HUDEP-2 (cell line): Measurements from ENCODE around the gene GRIA3.
"Not testable (repeated sequence)": the region's sequence is repeated elsewhere in the genome, so short reads cannot be mapped to it uniquely, and the experiment has no call there.

Source experiments
- DNase-seq, 76 experiments: peaks; one replicate each; lab custom pipeline; 2025; ENCODE audit not compliant: unreplicated experiment in 76 of 76; lab: John Stamatoyannopoulos, UW

The GRIA3 gene

DNA sequence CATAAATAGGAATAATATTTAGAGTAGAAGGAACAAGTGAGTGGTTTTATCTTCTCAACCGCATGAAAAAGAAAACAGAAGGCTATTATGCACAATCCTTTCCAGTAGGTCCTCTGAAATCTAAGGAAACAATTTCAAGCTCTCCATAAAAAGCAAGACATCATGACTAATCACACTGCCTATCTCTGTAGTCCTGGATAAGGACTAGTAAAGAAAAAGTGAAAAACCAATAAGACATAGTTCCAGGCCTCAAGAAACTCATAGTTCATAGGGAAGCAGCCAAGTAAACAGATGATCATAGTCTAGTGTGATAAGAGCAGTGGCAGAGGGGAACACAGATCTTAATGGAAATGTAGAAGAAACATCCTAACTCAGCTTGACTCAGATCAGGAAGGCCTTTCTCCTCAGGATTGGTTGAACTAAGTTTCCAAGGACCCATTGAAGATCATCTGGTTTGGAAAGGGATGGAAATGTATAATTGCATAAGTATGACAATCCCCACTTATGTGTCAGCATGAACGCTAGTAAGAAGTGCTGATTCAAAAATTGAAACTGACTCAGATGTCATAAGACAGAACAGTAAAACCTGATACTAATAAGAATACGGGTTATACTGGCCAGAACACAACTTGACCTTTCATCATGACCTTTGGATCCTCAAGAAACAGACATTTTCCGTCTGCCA, 155.3 kb downstream of the GRIA3 start:
- DNase-seq: no peak

DNA sequence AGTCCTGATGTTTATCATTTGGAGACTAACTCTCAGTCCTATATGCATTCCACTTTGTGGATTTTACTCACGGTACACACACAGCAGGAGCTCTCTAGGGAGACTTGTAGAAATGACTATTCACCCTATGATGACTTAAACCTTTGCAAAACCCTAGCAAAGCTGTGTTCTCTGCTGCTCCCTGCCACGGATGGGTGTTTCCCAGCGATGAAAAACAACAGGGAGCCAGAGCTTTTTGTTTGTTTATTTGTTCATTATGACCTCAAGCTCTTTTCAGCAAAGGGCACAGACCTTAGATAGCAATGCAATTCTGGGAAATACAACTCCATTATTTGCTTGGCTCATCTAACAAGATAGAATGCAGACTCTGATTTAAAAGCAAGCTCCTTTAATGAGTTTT, 156.6 kb downstream of the GRIA3 start:
- DNase-seq: no peak

DNA sequence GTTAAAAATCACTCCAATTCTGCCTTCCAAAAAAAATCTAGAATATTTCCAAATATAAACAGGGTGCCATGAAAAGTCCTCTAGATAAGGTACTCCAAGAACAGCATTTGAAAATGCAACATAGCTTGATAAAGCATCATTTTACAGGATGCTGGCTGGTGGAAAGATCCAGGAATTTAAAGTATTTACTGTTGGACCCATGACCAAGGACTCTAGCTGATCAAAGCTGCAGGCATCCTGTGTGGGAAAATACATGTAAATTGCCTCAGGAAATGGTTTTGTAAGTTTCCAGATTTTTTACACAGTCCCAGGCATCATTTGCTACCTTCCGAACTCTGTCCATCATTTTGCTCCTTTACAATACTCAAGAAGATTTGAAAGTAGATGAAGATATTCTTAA, 164.4 kb downstream of the GRIA3 start:
- no peak for DNase-seq

DNA sequence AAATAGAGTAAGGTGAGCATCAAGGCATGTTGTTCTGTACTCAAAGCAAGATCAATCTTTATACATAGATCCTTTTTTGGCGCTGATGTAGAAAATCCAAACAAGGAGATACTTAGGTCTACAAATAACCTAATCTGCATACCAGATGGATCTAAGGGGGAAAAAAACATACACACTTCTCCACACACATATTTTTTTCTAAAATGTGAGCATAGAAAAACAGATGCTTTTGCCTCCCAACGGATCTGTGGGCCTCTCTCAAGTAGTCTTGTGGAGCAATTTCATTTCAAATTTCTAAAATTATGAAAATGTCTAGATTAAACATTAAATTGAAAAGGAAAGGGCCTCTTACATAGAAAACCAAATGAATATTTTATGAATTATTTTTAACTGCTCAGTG, 166.1 kb downstream of the GRIA3 start:
- DNase-seq: no peak

DNA sequence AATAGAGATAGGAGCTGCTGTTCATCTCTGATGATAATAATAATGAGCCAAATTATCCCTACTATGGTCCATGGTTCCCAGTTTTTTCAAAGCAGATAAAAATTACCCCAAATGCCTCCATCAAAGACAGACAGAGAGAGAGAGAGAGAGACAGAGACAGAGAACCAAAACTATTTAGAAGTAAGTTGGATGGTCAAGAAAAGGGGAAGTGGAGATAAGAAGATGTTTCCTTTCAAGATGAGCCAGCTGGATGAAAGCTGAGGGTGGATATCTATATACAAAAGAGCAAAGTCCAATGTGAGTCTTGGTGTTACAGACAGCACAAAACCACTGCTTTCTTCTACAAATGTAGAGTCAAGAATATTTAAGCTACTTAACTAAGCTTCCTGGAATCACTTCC, 173.9 kb downstream of the GRIA3 start:
- DNase-seq: no peak

DNA sequence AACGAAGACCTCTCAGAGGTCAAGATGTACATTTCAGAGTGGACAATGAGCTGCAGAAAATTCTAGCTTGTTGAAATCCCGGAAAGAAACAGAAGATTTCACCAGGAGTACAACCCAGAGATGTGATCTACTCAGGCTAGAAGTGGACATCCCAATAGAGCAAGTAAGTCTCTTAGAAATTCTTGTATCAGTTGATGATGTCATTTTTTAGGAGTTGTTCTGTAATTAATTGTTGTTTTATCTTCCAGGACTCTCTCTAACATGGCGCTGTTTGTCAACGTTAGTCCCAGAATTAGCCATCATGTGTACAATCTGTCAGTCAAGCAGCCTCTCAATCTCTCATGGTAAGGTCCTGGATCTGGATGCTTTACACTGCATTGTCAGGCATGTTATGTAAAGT, 174.4 kb downstream of the GRIA3 start:
- DNase-seq: no peak

DNA sequence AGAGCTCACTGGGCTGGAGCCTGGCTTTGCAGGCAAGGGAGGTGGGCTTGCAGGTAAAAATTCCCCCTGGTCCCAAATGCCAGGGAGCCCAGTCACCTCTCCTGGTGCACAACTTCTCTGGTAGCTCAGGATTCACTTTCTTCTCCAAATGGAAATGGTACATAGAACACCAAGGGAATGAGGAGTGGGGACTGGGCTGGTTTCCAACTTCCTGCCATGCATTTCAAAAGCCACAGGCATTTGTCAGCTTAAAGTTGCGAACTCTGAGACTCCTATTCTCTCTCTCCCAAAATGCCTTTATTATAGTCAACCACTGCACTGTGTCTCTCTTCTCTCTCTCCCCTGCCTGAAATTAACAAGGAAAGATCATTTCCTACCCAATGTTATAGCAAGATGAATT, 177.3 kb downstream of the GRIA3 start:
- no peak for DNase-seq

DNA sequence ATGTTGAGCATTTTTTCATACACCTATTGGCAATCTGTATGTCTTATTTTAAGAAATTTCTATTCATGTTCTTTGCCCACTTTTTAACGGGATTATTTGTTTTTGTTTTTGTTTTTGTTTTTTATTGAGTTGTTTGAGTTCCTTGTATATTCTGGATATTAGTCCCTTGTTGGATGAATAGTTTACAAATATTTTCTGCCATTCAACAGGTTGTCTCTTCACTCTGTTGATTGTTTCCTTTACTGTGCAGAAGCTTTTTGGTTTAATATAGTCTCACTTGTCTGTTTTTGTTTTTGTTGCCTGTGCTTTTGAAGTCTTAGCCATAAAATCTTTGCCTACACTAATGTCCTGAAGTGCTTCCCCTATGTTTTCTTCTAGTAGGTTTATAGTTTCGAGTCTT, 202.1 kb downstream of the GRIA3 start:
- DNase-seq: not testable (repeated sequence)

DNA sequence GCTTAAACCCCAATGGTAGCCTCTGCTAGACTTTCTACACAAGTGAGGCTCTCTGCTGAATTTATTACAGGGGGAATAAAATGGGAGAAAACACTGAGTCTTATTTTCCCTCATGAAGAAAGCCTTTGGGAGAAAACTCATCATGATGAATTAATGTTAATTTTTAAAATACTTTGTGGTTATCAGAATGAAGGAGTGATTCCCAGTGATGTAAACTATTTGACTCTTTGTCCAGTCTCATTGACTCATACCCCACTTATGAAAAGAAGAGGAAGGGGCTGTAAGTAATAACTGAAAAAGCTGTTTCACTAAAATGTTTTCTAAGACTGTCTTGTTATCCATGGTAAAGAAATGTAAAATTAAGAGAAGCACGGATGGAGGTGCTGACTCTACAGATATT, 208.8 kb downstream of the GRIA3 start:
- DNase-seq: no peak

DNA sequence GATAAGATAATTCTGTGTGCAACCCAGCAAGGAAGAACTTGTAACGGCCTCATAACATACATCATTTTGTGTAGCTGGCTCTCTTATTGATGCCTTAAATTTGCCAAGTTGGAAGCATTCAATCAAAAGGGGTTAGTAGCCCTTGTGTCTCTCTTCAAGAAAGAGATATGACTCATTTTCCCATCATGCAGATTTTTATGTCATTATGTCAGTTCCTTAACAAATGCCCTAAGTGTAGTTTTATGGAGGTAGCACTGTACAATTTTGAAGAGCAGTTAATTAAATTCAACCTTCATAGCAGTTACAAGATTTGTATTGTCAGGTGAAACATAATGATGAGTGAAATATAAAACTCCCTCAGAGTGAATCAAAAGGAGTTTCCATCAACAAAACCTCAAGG, 215.6 kb downstream of the GRIA3 start:
- no peak for DNase-seq

DNA sequence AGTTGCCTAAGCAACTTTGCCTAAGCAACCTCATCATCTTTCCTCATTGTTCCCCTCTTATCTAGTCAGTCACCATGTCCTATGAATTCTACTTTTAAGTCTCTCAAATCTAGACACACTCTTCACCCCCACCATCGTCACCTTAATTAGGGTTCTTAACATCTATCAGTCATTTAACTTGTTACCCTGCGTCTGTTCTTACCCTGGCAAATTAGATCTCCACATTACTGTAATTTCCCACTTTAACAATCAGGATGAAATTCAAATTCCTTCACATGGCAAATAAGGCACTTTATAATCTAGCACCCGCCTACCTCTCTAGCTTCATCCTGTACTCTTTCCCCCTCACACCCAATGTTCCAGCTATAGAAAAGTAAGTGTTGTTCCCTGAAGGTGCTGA, 221.2 kb downstream of the GRIA3 start:
- DNase-seq: no peak

DNA sequence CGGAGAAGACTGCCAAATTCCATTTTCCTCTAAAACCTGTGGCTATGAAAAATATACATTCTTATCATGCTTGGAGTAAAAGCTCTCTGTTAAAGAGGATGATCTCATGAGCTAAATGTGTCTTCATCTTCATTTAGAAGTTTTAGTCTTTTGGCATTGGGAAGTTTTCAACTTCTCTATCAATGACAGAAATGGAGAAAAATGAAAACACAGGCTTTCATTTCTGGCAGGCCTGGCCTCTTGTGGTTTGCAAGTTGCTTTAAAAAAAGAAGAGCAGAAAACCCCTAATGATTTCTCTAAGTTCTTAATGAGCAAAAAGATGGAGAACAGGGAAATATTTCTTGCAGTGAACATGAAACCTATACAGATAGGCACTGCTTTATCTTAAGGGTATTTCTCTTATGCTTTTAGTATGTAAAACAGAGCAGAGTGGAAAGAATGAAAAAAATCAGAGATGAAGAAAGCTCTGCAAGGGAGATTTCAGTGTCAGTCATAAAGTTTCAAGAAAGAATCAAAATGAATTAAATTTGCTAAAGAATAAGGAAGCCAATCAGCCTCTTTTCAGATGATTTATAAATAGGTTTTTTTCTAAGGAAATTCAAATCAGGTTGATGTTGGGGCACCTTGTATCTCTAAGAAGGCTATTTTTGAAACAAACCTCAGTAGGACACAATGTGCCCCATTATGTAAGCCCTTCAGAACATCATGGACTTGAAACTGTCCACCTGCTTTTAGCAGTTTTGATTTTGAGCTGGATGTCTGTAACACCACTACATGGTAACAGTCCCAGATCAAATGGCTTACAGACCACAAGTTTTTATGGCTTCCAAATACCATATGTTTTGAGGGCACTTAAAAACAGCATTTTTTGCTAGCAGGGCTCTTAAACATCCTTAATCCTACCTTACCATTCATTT, 225.0 kb downstream of the GRIA3 start:
- DNase-seq: no peak

DNA sequence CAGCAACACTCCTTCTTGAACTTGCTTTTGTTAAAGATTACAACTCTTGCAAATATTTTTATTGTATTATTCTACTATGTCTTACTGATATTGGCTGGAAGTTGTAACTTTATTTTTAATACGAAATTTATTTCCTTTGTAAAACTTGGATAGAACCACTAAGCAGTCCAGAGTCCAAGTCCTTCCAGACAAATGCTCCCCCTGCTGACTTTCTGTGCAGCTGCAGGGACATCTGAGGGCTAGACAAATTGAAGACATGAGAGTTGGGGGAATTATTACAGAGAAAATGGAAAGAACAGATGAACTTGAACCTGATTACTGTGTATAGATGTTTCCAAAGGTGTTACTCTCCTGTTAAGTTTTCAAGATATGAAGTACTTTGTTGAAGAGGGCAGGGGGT, 238.8 kb downstream of the GRIA3 start:
- DNase-seq: peak in 11 of 76 experiments; percentile 0 to 1 (median 0)

DNA sequence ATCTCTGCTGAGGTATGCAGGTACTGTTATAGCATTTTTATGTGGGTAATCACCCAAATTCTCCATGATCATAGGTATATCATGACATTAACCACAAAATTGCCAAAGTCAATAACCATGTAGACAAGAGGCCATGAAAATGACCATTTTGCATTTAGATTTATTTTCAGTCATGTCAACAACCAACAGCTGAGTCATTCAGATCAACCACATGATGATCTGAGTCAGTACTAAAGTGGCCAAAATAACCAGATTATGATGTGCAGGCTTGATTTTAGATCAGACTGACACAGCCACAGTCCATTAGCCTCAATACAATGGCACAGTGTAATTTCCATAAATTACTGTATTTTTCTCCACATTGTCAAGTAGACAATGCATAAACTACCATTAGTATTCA, 240.5 kb downstream of the GRIA3 start:
- no peak for DNase-seq

DNA sequence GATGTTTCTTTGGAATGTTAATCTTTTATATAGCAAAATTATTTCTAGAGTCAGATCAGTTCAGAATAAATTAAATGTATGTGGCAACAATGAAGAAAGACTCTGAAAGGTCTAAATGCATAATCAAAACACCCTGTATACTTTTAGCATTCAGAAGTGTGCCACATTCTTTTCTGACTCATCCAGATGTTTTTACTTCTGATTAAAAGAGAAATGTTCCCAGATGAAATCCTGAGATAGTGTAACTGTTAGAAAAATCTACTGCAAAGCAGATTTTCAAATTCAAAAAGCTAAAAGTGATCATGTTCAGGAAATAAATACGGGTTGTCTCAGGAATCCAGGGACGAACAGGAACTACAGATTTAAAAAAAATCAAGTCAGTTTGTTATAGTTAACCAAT, 241.4 kb downstream of the GRIA3 start:
- DNase-seq: no peak

DNA sequence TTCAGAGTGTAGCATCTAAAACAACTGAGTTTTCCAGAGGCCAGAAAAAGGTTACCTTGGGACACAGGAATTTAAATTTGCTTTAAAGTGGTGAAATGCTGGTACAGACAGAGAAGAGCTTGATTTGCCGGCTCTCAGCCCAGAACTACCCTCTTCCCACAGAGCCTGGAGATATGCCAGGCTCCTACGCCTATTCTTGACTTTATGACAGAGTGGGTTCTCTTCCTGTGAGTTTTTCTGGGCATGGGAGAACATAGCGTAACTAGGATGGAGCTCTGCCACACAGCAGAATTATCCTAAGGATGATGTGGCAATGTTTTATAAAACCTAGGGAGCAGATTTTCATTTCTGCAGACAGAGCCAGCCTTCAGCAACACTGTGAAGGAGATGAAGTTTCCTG, 241.8 kb downstream of the GRIA3 start:
- DNase-seq: no peak

DNA sequence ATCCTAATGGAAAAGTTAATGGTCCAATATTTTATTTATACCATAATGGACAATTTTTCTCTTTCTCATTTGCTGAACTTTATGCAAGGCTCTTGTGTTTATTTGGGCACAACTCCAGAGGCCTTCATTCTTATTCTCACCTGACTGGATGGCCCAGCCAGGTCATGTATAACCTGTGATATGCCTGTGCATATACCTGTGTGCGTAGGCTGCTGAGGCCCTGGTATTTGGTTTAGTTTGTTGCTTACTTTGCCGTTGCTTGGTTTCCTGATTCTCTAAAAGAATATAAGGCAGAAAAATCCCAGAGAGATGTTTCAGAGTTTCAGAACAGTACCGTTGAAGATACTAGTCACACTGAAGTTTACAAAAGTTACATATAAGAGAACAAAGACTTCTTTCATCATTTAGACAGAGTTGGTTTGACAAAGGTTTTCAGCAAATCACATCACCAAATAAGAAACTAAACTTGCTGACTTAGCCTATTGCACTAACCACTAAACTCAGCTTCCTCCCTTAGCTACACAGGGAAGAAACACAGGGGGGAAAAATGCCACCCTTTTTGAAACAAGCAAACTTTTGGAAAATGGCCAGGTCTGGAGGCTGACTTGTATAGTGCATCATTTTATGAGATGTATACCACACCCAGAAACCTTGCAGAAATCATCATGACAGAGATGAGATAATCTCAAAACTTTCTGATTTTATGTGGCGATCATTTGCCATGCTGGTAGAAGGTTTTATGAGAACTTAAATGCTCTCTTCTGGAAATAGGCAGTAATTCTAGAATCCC, 248.5 kb downstream of the GRIA3 start:
- no peak for DNase-seq

DNA sequence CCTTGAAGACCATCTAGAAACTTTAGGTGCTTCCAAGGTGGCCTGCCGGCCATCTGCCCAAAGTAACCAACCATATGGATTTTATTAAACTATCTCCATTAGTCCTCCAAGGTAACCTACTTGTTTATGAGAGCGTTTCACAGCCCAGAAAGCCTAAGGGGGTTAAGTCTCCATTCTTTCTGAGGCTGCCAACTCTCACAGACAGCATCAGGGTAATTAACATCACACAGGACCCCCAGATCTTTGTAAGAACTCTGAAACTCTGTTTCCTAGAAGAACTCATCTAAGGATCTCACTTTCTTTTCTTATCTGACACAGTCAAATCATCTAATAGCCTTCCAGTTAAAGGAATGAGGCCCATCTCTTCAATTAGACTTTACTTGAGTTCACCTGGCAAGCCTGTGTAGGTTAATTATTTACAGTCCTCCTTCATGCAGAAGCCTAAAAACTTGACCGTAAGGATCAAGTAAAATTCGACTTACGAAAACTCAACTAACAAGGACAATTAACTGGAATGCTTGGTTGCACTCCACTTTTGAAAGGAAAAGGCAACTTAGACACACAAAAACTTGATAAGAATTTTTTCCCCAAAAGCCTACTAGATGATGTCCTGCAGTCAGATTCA, 252.5 kb downstream of the GRIA3 start:
- DNase-seq: no peak

DNA sequence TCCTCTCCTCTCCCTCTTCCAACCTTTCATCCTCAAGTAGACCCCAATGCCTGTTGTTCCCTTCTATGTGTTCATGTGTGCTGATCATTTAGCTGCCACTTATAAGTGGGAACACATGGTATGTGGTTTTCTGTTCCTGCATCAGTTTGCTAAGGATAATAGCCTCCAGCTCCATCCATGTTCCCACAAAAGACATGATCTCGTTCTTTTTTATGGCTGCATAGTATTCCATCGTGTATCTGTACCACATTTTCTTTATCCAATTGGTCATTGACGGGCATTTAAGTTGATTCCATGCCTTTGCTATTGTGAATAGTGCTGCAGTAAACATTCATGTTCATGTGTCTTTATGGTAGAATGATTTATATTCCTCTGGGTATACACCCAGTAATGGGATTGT, 255.8 kb downstream of the GRIA3 start:
- DNase-seq: not testable (repeated sequence)

DNA sequence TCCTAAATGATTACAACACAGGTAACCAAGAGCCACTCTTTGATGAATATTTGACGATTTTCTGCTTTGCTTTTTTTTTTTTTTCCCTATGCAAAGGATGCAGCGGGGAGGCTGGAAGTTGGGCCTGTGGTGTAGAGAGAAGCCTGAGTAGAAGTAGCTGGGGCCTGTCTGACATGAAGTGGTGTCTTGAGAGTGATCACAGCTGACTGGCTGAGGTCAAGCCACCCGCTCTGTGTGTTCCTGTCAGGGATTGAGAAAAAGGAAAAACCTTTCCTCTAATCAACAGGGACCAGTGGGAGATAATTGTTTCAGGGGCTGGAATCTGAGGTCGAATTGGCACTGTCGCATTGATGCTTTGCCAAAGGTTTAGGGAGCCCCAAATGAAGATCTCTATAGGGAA, 258.7 kb downstream of the GRIA3 start:
- DNase-seq: no peak

DNA sequence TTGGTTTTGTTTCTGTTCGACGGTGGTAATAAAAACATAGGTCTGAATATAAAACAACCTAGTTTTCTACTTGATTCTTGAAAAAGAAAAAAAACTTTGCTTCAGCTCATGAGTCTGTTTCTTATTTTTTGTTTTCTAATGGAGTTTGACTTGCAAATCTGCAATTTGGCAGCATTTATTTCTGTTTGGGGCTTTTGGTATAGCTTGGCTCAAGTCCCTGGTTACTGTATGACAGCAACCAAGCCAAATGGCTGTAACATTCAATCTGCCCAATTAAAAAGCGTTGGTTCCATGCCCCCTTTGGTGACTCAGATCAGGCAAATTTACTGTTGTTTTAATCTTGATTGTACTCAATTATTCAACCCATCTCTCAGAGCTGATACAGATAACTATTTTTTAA, 263.4 kb downstream of the GRIA3 start:
- DNase-seq: no peak
